ENCODE data around the gene DAD1. TPM values are rescaled to one million over a fixed set of nuclear protein-coding genes. Genes with fewer than 3 reads are reported as not detected.

The DAD1 gene
- total and polyA plus RNA-seq, 2 of the 8 experiments (the other 6 are each of a cell fraction or from before 2014, with no cell fraction given): 131 to 440 TPM

DNA sequence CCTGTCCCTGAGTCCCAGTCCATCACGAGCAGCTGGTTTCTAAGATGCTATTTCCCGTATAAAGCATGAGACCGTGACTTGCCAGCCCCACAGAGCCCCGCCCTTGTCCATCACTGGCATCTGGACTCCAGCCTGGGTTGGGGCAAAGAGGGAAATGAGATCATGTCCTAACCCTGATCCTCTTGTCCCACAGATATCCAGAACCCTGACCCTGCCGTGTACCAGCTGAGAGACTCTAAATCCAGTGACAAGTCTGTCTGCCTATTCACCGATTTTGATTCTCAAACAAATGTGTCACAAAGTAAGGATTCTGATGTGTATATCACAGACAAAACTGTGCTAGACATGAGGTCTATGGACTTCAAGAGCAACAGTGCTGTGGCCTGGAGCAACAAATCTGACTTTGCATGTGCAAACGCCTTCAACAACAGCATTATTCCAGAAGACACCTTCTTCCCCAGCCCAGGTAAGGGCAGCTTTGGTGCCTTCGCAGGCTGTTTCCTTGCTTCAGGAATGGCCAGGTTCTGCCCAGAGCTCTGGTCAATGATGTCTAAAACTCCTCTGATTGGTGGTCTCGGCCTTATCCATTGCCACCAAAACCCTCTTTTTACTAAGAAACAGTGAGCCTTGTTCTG is 41.6 kb downstream of the DAD1 start (continued):
- no peak for TF ChIP-seq SIN3A (conservative IDR thresholded peaks at IDR 0.05 in 1 of 2, IDR thresholded peaks at IDR 0.05 in 1 of 2; ENCODE audit: low read depth in 1 of 2, low read length in 2 of 2)
- no peak for TF ChIP-seq SP1 (IDR thresholded peaks at IDR 0.05; ENCODE audit: low read depth, low read length)
